IPS-NIHi7 (cell line): ENCODE data around the gene FSHR.

Source experiments
- DNase-seq: peaks from one replicate; pipeline ENCODE4 v3.0.0; 2012; ENCODE audit warnings: mixed read lengths; ENCODE audit errors: extremely low spot score

Gene FSHR, protein sequence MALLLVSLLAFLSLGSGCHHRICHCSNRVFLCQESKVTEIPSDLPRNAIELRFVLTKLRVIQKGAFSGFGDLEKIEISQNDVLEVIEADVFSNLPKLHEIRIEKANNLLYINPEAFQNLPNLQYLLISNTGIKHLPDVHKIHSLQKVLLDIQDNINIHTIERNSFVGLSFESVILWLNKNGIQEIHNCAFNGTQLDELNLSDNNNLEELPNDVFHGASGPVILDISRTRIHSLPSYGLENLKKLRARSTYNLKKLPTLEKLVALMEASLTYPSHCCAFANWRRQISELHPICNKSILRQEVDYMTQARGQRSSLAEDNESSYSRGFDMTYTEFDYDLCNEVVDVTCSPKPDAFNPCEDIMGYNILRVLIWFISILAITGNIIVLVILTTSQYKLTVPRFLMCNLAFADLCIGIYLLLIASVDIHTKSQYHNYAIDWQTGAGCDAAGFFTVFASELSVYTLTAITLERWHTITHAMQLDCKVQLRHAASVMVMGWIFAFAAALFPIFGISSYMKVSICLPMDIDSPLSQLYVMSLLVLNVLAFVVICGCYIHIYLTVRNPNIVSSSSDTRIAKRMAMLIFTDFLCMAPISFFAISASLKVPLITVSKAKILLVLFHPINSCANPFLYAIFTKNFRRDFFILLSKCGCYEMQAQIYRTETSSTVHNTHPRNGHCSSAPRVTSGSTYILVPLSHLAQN

DNA sequence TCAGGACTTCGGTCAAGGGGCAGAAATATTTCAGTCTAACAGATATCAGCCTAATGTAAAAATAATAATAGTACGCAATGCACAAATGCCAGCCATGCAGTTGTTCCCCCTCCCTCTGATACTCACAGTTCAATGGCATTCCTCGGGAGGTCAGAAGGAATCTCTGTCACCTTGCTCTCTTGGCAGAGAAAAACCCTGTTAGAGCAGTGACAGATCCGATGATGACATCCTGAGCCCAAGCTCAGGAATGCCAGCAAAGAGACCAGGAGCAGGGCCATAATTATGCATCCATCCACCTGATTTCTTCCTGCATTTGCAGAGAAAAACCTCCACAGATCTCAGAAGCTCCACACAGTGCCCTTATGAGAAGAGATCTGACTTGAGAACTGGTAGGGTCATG, at the start of gene FSHR:
Gene FSHR, minus strand, starts transcription at position 376 of the 400 bp plus-strand sequence. Its CDS starts 98 bp downstream, at position 278.
- DNase-seq, result no peak

DNA sequence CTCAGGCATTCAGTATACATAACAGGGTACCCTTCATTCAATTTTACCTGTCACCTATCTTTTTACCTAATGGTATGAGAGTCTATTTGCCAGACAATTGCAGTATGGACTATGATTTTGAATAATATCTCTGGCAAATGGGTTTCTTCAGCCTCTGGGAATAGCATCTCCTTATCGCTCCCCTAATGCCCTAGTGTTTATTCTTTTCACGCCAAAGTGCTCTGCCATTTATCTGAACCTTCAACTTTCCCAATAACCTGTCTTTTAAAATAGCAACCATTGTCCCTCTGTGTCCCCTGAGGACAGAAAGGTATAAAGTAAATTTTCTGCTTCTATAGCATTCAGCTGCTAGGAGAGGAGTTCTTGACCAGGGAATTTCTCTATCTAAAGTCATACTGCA, 45.0 kb upstream of the FSHR start:
- no peak for DNase-seq

DNA sequence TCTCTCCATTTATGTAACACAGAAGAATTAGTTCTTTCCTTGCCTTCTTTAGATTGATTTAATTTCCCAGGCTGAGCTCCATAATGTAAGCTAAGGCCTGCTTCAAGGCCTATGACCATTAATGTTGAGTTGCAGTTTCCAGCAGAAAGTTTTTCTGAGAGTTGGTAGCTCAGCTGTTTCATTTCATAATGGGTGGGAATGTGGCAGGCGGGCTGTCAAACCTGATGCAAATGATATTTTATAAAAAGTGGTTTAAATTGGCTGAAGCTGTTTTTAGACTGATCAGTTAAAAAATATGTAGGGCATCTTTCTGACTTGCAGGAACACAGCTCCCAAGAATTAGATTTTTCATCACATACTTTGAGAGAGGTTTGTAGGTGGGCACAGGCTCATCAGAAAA, 40.4 kb upstream of the FSHR start:
- no peak for DNase-seq

DNA sequence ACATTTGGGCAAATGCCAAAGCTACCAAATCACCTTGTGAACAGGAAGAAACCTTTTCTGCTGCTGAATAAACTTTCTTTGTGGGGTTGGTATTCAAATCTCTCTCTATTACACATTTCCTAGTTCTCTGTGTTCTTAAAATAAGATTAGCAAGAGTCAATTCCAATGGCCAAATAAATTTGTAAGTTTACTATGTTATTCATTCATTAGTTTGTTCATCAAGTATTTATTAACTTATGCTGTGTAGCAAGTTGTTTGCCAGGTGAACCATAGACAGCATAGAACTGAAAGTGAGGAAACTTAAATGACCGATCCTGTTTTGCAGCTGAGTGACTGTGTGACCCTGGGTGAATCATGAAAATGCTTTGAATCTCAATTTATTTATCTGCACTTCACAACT, 37.7 kb upstream of the FSHR start:
- DNase-seq, result no peak

DNA sequence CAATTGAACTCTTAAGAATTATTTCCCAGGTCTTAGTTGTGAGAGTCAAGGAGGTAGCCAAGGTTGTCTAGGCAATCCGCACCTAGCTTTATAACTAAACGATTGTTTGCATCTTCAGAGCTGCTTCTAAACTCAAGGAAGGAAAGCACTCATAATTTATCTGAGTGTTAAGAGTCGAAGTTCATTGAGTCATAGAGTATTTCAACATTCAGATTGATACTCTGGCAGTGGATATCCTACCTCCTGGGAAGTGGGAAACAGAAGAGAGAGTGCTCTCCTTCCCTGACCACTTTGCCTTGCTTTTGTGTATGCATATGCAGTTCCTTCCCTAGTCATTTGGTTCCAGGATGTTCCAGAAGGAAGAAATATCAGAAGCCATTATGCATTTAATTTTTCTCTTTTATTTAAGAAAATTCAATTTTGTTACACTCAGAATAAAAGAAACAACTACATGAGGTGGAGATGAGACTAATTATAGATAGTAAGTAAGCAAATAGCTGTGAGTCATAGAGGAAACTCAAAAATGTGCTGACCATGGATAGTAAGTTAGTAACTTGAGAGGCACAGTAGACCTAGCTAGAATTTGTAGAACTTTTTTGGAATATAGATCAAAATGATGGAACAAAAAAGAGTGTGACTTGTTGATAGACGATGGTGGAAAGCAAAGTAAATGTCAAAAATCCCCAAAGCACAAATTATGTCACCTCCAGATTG, 35.4 kb upstream of the FSHR start:
- no peak for DNase-seq

DNA sequence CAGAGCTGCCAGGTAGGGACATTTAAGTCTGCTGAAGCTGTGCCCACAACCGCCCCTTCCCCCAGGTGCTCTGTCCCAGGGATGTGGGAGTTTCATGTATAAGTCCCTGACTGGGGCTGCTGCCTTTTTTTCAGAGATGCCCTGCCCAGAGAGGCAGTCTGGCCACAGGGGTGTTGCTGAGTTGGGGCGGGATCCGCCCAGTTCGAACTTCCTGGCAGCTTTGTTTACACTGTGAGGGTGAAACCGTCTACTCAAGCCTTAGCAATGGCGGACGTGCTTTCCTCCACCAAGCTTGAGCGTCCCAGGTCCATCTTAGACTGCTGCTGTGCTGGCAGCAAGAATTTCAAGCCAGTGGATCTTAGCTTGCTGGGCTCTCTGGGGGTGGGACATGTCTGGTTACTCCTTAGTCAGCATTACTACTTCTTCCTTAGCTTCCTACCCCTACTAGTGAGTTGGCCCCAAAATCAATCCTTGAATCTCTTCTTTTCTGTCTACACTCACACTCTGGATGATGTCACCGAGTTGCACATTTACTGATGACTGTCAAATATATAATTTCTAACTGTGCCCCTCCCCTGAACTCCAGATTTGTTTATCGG, 31.8 kb upstream of the FSHR start:
- no peak for DNase-seq

DNA sequence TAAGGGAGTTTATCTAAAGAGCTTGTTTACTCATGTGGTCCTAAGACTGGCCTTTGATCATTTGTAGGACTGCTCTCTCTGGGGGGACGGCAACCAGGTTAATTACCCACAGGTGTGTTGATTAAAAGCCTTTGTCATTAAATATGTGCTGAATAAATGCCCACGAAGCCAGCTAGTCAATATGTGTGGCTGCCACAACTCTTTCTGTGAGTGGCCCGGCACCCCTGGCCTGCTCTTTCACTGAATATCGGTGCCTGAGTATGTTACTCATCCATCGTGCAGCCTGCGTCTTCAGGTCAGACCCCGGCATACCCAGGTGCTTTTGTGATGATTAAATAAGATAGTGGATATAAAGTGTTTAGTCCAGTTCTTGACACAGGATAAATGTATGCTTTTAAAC, 24.3 kb upstream of the FSHR start:
- DNase-seq, result no peak

DNA sequence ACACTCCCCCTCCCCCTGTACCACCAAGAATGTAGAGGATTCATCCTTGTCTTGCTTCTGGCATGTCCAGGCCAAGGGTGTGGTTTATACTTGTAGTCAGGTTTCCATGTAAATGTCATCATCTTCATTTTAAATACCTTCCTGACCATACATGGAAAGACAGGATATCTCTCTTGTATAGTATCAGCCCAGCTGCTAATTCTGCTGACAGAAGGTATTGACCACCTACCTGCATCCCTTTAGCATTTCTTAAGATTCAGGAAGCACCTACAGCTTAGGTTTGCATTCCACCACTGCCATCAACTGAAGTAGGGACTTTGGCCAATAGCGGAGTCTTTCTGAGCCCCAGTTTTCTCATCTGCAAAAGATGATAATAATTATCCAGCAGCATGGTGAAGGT, 22.9 kb upstream of the FSHR start:
- DNase-seq, result no peak

DNA sequence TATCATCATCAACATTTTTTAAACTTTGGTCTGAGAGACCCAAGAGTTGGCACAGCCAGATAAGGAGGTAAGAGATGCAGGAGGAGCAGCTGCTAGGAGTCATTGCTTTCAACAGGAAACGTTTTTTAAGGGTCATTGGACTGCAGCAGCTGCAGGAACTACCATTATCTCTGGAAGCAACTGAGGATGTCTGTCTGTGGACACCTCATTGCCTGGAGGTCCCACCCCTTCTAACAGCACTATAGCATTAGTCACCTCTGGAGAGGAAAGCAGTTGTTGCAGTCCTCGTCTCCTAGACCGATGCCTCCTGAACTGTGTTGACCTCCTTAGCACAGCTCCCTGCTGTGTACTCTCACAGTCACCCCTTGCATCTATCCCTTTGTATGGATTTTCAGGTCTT, 21.5 kb upstream of the FSHR start:
- DNase-seq, result no peak

DNA sequence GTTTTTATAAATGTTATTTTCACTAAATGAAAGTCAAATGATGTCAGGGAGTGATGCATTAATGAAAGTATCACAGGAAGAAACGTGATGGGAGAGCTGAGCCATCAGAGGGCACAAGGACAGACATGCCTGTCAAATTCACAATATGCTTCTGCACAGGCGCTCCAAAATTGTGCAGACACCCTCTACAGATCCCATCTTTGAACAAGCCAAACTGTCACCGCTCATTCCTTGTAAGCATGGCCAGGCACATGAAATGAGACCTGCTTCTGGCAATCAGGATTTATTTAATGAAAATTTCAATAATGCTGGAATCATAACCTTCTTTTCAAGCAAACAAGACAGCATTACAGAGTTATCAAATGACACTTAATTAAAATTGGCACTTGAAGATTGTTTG, 20.4 kb upstream of the FSHR start:
- no peak for DNase-seq

DNA sequence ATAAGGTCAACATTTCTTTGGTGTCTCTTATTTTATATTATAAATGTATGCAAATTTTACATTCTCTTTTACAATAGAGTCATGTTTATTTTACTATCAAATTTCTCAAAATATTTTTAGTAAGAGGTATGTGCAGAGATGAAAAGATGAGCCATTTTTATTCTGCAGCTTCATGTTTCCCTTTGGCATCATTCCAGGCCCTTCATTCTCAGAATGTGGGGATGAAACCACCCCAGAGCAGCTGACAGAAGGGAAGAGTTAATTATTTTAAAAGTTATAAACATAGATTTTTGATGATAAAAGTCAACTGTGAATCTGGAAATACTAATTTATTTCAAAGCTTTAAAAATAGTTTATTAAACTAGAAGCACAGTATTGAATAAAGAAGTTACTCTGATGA, 12.8 kb upstream of the FSHR start:
- no peak for DNase-seq

DNA sequence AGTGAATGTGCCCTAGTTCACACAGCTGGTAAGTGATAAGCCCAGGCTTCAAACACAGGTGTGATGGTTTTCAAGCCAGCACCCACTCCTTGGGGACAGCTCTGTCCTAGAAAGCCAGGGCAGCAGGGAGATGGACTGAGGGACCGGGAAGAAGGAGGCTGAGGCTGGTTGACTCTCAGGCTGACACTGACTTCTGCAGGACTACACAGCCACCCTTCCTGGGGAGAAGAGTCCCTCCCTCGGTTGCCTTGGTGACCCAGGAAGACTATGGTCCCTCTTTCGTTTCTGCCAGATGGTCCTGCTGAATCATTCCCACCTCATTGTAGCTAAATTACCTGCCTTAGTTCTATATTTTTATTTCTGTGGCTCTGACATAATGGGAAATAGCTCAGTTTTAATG, 11.3 kb upstream of the FSHR start:
- peak; percentile 20 for DNase-seq

DNA sequence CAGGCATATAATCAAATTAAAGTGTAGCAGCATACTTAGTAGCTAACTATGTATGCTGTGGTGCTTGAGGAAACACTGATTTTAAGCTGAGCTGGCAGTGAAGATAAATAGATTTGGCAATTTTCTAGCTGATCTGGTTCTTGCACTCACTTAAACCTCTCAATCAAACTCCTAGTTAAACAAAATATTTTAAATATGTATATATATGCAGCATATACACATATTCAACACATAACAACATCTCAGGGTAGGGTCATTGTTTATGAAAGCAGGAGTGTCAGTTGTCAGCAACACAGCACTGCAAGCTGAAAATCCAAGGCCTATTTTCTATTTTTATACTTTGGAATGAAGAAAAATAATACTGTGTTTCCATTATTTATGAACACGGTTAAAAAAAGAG, 10.4 kb upstream of the FSHR start:
- no peak for DNase-seq

DNA sequence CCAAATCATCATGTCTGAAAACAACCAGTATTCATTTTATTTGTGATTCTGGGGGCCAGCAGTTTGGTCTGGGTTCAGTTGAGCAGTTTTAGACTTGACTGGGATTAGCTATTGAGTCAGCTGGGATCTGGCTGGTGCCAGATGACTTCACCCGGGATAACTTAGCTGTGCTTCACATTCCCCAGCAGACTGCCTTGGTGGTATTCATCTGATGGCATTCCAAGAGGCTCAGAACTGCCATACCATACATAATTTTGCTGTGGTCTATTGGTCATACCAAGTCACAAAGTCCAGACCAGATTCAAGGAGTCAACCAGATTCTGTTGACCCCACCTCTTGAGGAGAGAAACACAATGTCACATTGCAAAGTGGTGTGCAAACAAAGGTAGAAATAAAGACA, 7.8 kb upstream of the FSHR start:
- no peak for DNase-seq

DNA sequence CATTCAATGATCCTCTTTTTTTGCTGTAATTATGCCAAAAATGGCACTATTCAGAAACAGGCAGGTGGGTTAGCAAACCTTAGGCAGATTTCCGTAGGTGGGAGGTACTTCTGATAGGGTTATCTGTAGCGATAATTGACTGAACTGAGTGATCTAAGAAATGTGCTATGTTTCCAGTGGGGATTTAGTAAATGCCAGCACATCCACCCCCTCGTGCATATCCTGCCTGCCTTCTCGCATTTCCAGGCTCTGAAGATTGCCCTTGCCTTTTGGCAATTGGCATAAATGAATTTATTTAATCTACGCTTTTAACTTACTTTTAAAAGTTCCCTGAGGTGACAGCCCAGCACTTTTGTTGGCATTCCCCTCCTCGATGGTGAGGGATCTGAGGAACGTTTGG, 576 bp upstream of the FSHR start:
- DNase-seq, result peak; percentile 18

DNA sequence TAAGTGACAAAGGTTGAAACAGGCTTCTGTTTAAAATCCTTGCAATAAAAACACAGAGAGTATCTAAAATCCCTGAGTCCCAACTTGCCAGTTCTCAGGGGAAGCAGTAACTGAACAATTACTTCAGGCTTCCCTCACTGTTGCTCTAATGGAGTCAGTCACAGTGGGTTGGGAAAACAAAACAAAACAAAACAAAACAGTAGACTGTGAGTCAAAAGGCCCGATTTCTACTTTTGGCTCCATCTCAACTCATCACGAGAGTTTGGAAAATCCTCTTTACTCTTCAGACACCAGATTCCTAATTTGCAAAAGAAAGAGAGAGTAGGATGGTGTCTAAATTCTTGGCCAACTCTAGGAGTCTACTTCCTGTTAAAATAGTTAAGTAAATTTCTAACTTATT, 1.1 kb downstream of the FSHR start:
- DNase-seq, result no peak

DNA sequence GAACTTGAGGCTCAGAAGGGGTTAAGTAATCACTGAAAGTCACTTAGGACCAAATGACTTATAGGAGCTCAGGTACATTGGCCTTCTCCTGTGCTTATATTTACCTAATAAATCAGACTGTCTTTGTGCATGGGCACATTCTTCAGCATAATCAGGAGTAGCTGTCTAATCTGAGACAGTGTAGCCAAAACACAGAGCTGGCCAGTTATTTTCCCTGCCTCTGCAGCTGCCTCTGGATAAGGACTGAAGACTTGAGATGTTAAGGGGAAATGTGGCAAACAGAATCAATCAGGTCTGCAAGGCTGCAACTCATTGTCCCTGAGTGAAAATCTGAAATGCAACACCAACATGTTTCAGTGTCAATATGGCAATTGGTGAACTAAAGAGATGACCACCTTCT, 1.5 kb downstream of the FSHR start:
- no peak for DNase-seq

DNA sequence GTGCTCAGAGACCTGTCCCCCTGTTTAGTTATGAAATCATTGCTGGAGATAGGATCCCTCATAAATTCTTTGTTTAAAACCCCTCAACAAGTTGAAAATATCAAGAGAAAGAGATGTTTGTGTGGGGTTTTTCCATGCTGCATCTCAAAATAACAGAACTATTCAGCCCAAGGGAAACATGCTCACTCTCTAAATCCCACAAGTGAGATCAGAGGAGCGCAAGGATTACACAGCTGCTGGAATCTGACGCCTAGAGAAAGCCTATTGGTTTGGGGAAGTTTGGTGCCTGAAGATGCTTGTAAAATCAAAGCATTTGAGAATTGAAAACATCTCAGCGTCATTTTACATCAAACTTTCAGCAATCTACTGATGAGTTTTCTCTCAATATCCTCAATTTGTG, 7.9 kb downstream of the FSHR start:
- DNase-seq, result no peak

DNA sequence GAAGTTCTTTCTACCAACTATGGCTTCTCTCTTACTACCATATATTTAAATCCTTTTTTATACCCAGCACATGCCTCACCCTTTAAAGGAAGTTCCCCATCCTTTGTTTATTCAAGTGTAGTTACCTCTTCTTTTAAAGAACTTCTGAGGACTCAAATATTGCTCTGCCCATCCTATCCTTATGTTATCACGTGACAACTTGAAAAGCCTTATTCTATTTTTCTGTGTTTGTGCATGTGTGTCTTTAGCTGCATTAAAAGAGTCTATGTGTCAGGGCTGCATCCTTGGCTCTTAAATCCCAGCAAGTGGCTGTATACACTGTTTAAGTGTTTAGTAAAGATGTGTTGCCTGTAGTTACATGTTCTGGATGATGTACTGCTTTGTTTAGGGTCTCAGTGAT, 22.5 kb downstream of the FSHR start:
- no peak for DNase-seq

DNA sequence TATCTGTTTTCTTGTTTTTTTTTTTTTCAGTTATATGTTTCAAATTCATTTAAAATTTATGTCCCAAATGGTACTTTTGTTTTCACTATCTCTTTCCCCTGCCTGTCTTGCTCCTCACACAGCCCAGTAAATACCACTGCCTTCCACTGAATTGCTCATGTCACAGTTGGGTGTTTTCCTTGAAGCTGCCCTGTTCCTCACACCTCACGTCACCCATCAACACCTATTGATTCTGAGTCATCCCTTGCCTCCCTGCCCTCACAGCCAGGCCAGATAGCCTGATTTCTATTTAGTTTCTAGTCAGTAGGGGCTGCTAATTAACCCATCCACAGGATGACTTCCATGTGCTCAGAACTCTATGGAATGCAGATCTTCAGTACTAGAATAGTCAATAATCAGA, 25.3 kb downstream of the FSHR start:
- DNase-seq, result peak; percentile 61

DNA sequence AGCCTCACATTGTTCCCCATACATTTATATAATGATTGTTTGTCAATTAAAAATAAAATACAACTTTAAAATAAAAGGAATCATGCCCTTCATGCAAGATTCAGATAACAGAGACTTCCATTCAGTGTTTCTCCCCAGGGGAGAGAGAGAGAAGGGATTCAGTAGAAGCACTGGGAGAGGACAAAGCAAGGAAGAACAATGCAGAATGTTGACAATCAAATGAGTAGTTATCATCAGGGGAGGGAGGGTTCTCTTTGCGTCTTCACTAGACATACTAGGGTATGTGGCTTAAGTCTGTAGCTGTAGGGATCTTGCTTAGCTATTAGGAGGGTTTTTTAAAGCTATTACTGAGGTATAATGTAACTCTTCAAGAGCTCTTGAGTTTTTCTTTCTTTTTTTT, 30.7 kb downstream of the FSHR start:
- DNase-seq, result no peak

DNA sequence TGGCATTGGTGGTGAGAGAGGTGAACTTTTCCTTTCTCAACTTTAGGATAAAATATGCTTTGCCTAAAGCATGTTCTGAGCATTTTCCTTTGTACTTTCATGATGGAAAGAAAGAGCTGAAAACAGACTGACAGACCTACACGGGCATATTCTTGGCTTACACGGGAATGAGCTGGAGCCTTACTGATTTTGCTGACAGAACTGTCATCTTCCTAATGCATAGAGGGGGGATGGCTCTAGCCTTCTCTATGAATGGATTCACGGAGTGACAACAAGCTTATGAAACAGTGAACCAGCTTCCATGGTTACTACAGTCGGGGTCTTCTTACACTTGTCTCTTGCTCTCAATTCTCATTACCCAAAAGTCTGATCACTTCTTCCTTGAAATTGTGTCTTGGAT, 32.2 kb downstream of the FSHR start:
- no peak for DNase-seq

DNA sequence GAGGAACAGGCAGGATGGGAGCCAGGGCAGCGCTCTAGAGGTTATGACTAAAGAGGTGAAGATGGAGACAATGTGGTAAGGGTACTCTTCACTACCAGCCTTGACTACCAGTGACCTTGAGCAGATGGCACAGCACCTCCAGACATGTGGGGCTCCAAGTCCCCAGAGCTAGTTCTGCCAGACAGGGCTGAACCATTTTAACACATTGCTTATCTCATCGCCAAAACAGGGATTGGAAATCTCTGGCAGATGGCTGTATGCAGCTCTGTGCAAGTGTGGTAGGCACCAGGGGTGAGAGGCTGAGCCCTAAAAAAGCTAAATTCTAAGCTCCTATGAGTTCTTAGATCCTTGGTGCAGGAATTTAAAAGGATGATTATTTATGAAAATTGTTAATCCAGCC, 41.3 kb downstream of the FSHR start:
- DNase-seq, result no peak
